ENCODE results near the gene SYT8.

Gene SYT8

GRCh38 chr11:1846453-1846932 is 11.7 kb downstream of the SYT8 start:
- no peak overlapping the region for H3K4me3 ChIP-seq (ENCODE audit: low read depth, low read length)

GRCh38 chr11:1847006-1847735 is 12.4 kb downstream of the SYT8 start:
- DNase-seq (ENCODE audit: low read depth): no peak
- no peak for TF ChIP-seq CTCF (IDR thresholded peaks at IDR 0.05; ENCODE audit: control insufficient read depth, extremely low read depth, insufficient read depth)
- no peak overlapping the region for H3K4me3 ChIP-seq (ENCODE audit: low read depth, low read length)

More at GRCh38 chr11:1846453-1846932, 11.7 kb downstream of the SYT8 start:
- no peak for TF ChIP-seq CTCF (IDR thresholded peaks at IDR 0.05; ENCODE audit: control insufficient read depth, extremely low read depth, insufficient read depth)
- DNase-seq (ENCODE audit: low read depth): no peak

GRCh38 chr11:1847926-1848639 is 13.3 kb downstream of the SYT8 start:
- TF ChIP-seq CTCF (IDR thresholded peaks at IDR 0.05; ENCODE audit: control insufficient read depth, extremely low read depth, insufficient read depth): no peak
- no peak for DNase-seq (ENCODE audit: low read depth)
- H3K4me3 ChIP-seq (ENCODE audit: low read depth, low read length): no peak overlapping the region

- no peak overlapping the region for H3K4me3 ChIP-seq (ENCODE audit: low read depth, low read length)
- TF ChIP-seq CTCF (IDR thresholded peaks at IDR 0.05; ENCODE audit: control insufficient read depth, extremely low read depth, insufficient read depth): no peak
- no peak for DNase-seq (ENCODE audit: low read depth)
Measured at GRCh38 chr11:1848640-1849430, 14.0 kb downstream of the SYT8 start.

GRCh38 chr11:1851468-1852180 is 16.8 kb downstream of the SYT8 start:
- TF ChIP-seq CTCF (IDR thresholded peaks at IDR 0.05; ENCODE audit: control insufficient read depth, extremely low read depth, insufficient read depth): no peak
- H3K4me3 ChIP-seq (ENCODE audit: low read depth, low read length): no peak overlapping the region
- DNase-seq (ENCODE audit: low read depth): no peak

GRCh38 chr11:1852271-1852876 is 17.6 kb downstream of the SYT8 start:
- TF ChIP-seq CTCF (IDR thresholded peaks at IDR 0.05; ENCODE audit: control insufficient read depth, extremely low read depth, insufficient read depth): no peak
- DNase-seq (ENCODE audit: low read depth): no peak
- no peak overlapping the region for H3K4me3 ChIP-seq (ENCODE audit: low read depth, low read length)
